WTC11 (cell line): ENCODE measurements around the gene SRSF10. TPM values are rescaled to one million over a fixed set of nuclear protein-coding genes. Genes with fewer than 3 reads are reported as not detected.
A peak's percentile ranks its signal among the peaks of the same experiment; 100 is the strongest.

Experiments used
- ARID4B ChIP-seq: sonication (generic); formaldehyde crosslinking; IDR thresholded peaks from 2 replicates; pipeline ENCODE4 v1.8.0; 2023; ENCODE audit warnings: missing genetic modification reagents, mild to moderate bottlenecking, borderline replicate concordance
- CREM ChIP-seq: sonication (generic); formaldehyde crosslinking; IDR thresholded peaks from 2 replicates; pipeline ENCODE4 v1.8.1; 2022; ENCODE audit warnings: mild to moderate bottlenecking, missing genetic modification reagents, moderate library complexity
- FOXK1 ChIP-seq: sonication (generic); formaldehyde crosslinking; IDR thresholded peaks from 2 replicates; pipeline ENCODE4 v1.8.0; 2022; ENCODE audit warnings: mild to moderate bottlenecking, moderate library complexity, missing genetic modification reagents
- FOXP1 ChIP-seq: sonication (generic); formaldehyde crosslinking; IDR thresholded peaks from 2 replicates; pipeline ENCODE4 v1.8.0; 2022; ENCODE audit warnings: missing genetic modification reagents, mild to moderate bottlenecking, moderate library complexity, borderline replicate concordance
- GRHL2 ChIP-seq: fragments of 250-450 bp; sonication (Bioruptor Pico); IDR thresholded peaks from 2 replicates; pipeline ENCODE4 v1.8.0; 2022; ENCODE audit warnings: mild to moderate bottlenecking, moderate library complexity; ENCODE audit not compliant: insufficient replicate concordance, severe bottlenecking
- GTF2I ChIP-seq: fragments of 250-450 bp; sonication (Bioruptor Pico); conservative IDR thresholded peaks from 2 replicates; pipeline ENCODE4 v1.4.0; 2021; ENCODE audit warnings: mild to moderate bottlenecking
- KAT7 ChIP-seq: sonication (generic); formaldehyde crosslinking; IDR thresholded peaks from 2 replicates; pipeline ENCODE4 v1.8.1; 2023; ENCODE audit warnings: missing genetic modification reagents, mild to moderate bottlenecking, borderline replicate concordance
- MLX ChIP-seq: sonication (generic); formaldehyde crosslinking; IDR thresholded peaks from 2 replicates; pipeline ENCODE4 v1.8.1; 2023; ENCODE audit warnings: mild to moderate bottlenecking, missing genetic modification reagents, moderate library complexity
- NFATC4 ChIP-seq: fragments of 250-450 bp; sonication (Bioruptor Pico); IDR thresholded peaks from 2 replicates; pipeline ENCODE4 v1.9.0; 2021; ENCODE audit warnings: mild to moderate bottlenecking
- NFYB ChIP-seq: sonication (generic); formaldehyde crosslinking; conservative IDR thresholded peaks from 2 replicates; pipeline ENCODE4 v1.8.0; 2022; ENCODE audit warnings: low read depth, missing genetic modification reagents
- SMAD4 ChIP-seq: sonication (generic); formaldehyde crosslinking; IDR thresholded peaks from 2 replicates; pipeline ENCODE4 v1.8.0; 2022; ENCODE audit warnings: mild to moderate bottlenecking, missing genetic modification reagents
- SP1 ChIP-seq: sonication (generic); formaldehyde crosslinking; conservative IDR thresholded peaks from 2 replicates; pipeline ENCODE4 v1.8.1; 2022; ENCODE audit warnings: missing genetic modification reagents
- ZBTB21 ChIP-seq: sonication (generic); formaldehyde crosslinking; IDR thresholded peaks from 2 replicates; pipeline ENCODE4 v1.8.1; 2023; ENCODE audit warnings: mild to moderate bottlenecking, missing genetic modification reagents, borderline replicate concordance
- ZBTB43 ChIP-seq: sonication (generic); formaldehyde crosslinking; IDR thresholded peaks from 2 replicates; pipeline ENCODE4 v1.8.1; 2023; ENCODE audit warnings: mild to moderate bottlenecking, missing genetic modification reagents
- ZNF121 ChIP-seq: sonication (generic); formaldehyde crosslinking; IDR thresholded peaks from 2 replicates; pipeline ENCODE4 v1.8.0; 2023; ENCODE audit warnings: missing genetic modification reagents
- ZNF317 ChIP-seq: sonication (generic); formaldehyde crosslinking; IDR thresholded peaks from 2 replicates; pipeline ENCODE4 v1.8.1; 2023; ENCODE audit warnings: low read depth, mild to moderate bottlenecking, moderate library complexity, missing genetic modification reagents, borderline replicate concordance
- total RNA-seq: library from RNA; stranded (reverse); gene quantifications from 3 replicates; pipeline ENCODE4 v1.2.3, GENCODE V29; 2021
- TF ChIP-seq, protein P1 (sequence below): sonication (generic); formaldehyde crosslinking; IDR thresholded peaks from 2 replicates; pipeline ENCODE4 v1.8.1; 2022; ENCODE audit warnings: mild to moderate bottlenecking, moderate library complexity, missing genetic modification reagents
- TF ChIP-seq, protein P2 (sequence below): sonication (generic); formaldehyde crosslinking; IDR thresholded peaks from 2 replicates; pipeline ENCODE4 v1.8.1; 2023; ENCODE audit warnings: mild to moderate bottlenecking, missing genetic modification reagents, borderline replicate concordance
- TF ChIP-seq, protein P3 (sequence below): sonication (generic); formaldehyde crosslinking; IDR thresholded peaks from 2 replicates; pipeline ENCODE4 v1.8.0; 2023; ENCODE audit warnings: mild to moderate bottlenecking, missing genetic modification reagents
- TF ChIP-seq, protein P4 (sequence below): sonication (generic); formaldehyde crosslinking; IDR thresholded peaks from 2 replicates; pipeline ENCODE4 v1.8.0; 2022; ENCODE audit warnings: mild to moderate bottlenecking, missing genetic modification reagents

The SRSF10 gene
- total RNA-seq, 1 experiment from 2014 or later: 163 TPM

- TF ChIP-seq FOXP1 (CRISPR knock-in tag) (peak; percentile 56; the same call in 1 of the 2 replicates), FOXK1 (CRISPR knock-in tag) (peak; percentile 57), GTF2I (CRISPR knock-in tag) (no peak), CREM (CRISPR knock-in tag) (peak; percentile 52; the same call in 1 of the 2 replicates), ZBTB21 (CRISPR knock-in tag) (no peak), GRHL2 (CRISPR knock-in tag) (no peak), SMAD4 (no peak), SP1 (CRISPR knock-in tag) (peak; percentile 83), ZNF121 (CRISPR knock-in tag) (no peak), NFYB (CRISPR knock-in tag) (peak; percentile 83), ZNF317 (0 out of 2 replicates have a peak, but pooled peaks have one; percentile 9), MLX (CRISPR knock-in tag) (no peak), ARID4B (CRISPR knock-in tag) (peak; percentile 44; the same call in 1 of the 2 replicates), KAT7 (CRISPR knock-in tag) (peak; percentile 72; the same call in 1 of the 2 replicates), ZBTB43 (CRISPR knock-in tag) (peak; percentile 61; the same call in 1 of the 2 replicates), NFATC4 (CRISPR knock-in tag) (0 out of 2 replicates have a peak, but pooled peaks have one; percentile 46)
- TF ChIP-seq, protein P1, sequence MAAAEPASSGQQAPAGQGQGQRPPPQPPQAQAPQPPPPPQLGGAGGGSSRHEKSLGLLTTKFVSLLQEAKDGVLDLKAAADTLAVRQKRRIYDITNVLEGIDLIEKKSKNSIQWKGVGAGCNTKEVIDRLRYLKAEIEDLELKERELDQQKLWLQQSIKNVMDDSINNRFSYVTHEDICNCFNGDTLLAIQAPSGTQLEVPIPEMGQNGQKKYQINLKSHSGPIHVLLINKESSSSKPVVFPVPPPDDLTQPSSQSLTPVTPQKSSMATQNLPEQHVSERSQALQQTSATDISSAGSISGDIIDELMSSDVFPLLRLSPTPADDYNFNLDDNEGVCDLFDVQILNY (CRISPR knock-in tag): peak; percentile 80
- TF ChIP-seq, protein P2, sequence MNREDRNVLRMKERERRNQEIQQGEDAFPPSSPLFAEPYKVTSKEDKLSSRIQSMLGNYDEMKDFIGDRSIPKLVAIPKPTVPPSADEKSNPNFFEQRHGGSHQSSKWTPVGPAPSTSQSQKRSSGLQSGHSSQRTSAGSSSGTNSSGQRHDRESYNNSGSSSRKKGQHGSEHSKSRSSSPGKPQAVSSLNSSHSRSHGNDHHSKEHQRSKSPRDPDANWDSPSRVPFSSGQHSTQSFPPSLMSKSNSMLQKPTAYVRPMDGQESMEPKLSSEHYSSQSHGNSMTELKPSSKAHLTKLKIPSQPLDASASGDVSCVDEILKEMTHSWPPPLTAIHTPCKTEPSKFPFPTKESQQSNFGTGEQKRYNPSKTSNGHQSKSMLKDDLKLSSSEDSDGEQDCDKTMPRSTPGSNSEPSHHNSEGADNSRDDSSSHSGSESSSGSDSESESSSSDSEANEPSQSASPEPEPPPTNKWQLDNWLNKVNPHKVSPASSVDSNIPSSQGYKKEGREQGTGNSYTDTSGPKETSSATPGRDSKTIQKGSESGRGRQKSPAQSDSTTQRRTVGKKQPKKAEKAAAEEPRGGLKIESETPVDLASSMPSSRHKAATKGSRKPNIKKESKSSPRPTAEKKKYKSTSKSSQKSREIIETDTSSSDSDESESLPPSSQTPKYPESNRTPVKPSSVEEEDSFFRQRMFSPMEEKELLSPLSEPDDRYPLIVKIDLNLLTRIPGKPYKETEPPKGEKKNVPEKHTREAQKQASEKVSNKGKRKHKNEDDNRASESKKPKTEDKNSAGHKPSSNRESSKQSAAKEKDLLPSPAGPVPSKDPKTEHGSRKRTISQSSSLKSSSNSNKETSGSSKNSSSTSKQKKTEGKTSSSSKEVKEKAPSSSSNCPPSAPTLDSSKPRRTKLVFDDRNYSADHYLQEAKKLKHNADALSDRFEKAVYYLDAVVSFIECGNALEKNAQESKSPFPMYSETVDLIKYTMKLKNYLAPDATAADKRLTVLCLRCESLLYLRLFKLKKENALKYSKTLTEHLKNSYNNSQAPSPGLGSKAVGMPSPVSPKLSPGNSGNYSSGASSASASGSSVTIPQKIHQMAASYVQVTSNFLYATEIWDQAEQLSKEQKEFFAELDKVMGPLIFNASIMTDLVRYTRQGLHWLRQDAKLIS: peak; percentile 81; the same call in 1 of the 2 replicates
- TF ChIP-seq, protein P3, sequence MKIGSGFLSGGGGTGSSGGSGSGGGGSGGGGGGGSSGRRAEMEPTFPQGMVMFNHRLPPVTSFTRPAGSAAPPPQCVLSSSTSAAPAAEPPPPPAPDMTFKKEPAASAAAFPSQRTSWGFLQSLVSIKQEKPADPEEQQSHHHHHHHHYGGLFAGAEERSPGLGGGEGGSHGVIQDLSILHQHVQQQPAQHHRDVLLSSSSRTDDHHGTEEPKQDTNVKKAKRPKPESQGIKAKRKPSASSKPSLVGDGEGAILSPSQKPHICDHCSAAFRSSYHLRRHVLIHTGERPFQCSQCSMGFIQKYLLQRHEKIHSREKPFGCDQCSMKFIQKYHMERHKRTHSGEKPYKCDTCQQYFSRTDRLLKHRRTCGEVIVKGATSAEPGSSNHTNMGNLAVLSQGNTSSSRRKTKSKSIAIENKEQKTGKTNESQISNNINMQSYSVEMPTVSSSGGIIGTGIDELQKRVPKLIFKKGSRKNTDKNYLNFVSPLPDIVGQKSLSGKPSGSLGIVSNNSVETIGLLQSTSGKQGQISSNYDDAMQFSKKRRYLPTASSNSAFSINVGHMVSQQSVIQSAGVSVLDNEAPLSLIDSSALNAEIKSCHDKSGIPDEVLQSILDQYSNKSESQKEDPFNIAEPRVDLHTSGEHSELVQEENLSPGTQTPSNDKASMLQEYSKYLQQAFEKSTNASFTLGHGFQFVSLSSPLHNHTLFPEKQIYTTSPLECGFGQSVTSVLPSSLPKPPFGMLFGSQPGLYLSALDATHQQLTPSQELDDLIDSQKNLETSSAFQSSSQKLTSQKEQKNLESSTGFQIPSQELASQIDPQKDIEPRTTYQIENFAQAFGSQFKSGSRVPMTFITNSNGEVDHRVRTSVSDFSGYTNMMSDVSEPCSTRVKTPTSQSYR: 0 out of 2 replicates have a peak, but pooled peaks have one; percentile 1
- TF ChIP-seq, protein P4, sequence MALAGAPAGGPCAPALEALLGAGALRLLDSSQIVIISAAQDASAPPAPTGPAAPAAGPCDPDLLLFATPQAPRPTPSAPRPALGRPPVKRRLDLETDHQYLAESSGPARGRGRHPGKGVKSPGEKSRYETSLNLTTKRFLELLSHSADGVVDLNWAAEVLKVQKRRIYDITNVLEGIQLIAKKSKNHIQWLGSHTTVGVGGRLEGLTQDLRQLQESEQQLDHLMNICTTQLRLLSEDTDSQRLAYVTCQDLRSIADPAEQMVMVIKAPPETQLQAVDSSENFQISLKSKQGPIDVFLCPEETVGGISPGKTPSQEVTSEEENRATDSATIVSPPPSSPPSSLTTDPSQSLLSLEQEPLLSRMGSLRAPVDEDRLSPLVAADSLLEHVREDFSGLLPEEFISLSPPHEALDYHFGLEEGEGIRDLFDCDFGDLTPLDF (CRISPR knock-in tag): 0 out of 2 replicates have a peak, but pooled peaks have one; percentile 60
Measured at GRCh38 chr1:23959461-23960290, 20.5 kb downstream of the SRSF10 start, which contains the start of gene PNRC2 (continued).
